Measurements from ENCODE around the gene CADPS. TPM values are rescaled to one million over a fixed set of nuclear protein-coding genes. Genes with fewer than 3 reads are reported as not detected.

Gene CADPS
- total RNA-seq, 1 experiment from 2014 or later, result 7.0 TPM

GRCh38 chr3:62832553-62832952, 42.7 kb downstream of the CADPS start (continued):
- TF ChIP-seq, protein P1, sequence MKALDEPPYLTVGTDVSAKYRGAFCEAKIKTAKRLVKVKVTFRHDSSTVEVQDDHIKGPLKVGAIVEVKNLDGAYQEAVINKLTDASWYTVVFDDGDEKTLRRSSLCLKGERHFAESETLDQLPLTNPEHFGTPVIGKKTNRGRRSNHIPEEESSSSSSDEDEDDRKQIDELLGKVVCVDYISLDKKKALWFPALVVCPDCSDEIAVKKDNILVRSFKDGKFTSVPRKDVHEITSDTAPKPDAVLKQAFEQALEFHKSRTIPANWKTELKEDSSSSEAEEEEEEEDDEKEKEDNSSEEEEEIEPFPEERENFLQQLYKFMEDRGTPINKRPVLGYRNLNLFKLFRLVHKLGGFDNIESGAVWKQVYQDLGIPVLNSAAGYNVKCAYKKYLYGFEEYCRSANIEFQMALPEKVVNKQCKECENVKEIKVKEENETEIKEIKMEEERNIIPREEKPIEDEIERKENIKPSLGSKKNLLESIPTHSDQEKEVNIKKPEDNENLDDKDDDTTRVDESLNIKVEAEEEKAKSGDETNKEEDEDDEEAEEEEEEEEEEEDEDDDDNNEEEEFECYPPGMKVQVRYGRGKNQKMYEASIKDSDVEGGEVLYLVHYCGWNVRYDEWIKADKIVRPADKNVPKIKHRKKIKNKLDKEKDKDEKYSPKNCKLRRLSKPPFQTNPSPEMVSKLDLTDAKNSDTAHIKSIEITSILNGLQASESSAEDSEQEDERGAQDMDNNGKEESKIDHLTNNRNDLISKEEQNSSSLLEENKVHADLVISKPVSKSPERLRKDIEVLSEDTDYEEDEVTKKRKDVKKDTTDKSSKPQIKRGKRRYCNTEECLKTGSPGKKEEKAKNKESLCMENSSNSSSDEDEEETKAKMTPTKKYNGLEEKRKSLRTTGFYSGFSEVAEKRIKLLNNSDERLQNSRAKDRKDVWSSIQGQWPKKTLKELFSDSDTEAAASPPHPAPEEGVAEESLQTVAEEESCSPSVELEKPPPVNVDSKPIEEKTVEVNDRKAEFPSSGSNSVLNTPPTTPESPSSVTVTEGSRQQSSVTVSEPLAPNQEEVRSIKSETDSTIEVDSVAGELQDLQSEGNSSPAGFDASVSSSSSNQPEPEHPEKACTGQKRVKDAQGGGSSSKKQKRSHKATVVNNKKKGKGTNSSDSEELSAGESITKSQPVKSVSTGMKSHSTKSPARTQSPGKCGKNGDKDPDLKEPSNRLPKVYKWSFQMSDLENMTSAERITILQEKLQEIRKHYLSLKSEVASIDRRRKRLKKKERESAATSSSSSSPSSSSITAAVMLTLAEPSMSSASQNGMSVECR (CRISPR knock-in tag; IDR thresholded peaks at IDR 0.05; ENCODE audit: borderline replicate concordance), result no peak
- TF ChIP-seq IRF2 (CRISPR knock-in tag; IDR thresholded peaks at IDR 0.05; ENCODE audit: borderline replicate concordance, low read depth), result no peak
- TF ChIP-seq, protein P2, sequence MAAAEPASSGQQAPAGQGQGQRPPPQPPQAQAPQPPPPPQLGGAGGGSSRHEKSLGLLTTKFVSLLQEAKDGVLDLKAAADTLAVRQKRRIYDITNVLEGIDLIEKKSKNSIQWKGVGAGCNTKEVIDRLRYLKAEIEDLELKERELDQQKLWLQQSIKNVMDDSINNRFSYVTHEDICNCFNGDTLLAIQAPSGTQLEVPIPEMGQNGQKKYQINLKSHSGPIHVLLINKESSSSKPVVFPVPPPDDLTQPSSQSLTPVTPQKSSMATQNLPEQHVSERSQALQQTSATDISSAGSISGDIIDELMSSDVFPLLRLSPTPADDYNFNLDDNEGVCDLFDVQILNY (CRISPR knock-in tag; IDR thresholded peaks at IDR 0.05), result no peak

- H3K36me3 Mint-ChIP-seq, result no peaks in the 10 kb centered on the region
- TF ChIP-seq FOXK1 (CRISPR knock-in tag; IDR thresholded peaks at IDR 0.05) (no peak), RORB (CRISPR knock-in tag; IDR thresholded peaks at IDR 0.05) (no peak), OVOL2 (CRISPR knock-in tag; IDR thresholded peaks at IDR 0.05; ENCODE audit: borderline replicate concordance) (no peak)
- CTCF ChIA-PET, result interaction anchor here (3.2 kb wide), 1 partner anchor 162 kb away, joined by 16 read pairs; no protein-coding TSS in a partner anchor
- no peak overlapping the region for H3K27ac Mint-ChIP-seq
- POLR2A ChIA-PET, result no interaction called here
- no peaks in the 10 kb centered on the region for H3K4me1 Mint-ChIP-seq
- DNase-seq (ENCODE audit: low spot score) (no peak), ATAC-seq (no peak)
- no peak overlapping the region for H3K4me3 Mint-ChIP-seq
- H3K27me3 Mint-ChIP-seq (ENCODE audit: low read depth), result no peaks in the 10 kb centered on the region
- H3K9me3 Mint-ChIP-seq, result no peaks in the 10 kb centered on the region
These were observed 44.4 kb downstream of the CADPS start for GRCh38 chr3:62830727-62831322.

DNA sequence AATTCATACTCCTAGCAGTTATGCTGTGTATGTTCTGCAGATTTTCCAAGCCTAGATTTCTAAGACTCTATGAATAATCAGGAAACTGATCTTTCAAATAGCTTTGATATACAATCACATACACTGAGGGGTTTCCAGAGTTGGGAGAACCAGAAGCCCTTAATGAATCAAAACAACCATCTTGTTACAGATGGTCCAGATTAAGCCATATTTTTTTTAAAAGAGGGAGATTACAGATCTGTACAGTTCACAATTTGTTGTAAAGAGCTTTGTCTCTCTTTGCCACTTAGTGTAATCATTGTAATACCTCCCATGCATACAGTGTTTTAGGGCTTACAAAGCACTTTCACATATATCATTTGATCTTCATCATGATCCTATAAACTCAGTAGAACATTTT, 47.7 kb downstream of the CADPS start:
- no peaks in the 10 kb centered on the region for H3K9me3 Mint-ChIP-seq
- ChIA-PET CTCF (no interaction called here), POLR2A (no interaction called here)
- TF ChIP-seq PRDM15 (CRISPR knock-in tag; IDR thresholded peaks at IDR 0.05) (no peak), FOXP1 (CRISPR knock-in tag; IDR thresholded peaks at IDR 0.05; ENCODE audit: borderline replicate concordance) (no peak), GTF2I (CRISPR knock-in tag; conservative IDR thresholded peaks at IDR 0.05) (no peak), ZNF263 (CRISPR knock-in tag; IDR thresholded peaks at IDR 0.05; ENCODE audit: low read depth) (no peak), ATF1 (CRISPR knock-in tag; IDR thresholded peaks at IDR 0.05) (no peak)
- H3K27me3 Mint-ChIP-seq (ENCODE audit: low read depth), result no peaks in the 10 kb centered on the region
- no peak overlapping the region for H3K27ac Mint-ChIP-seq
- H3K4me3 Mint-ChIP-seq, result no peak overlapping the region
- H3K36me3 Mint-ChIP-seq, result no peaks in the 10 kb centered on the region
- ATAC-seq (no peak), DNase-seq (ENCODE audit: low spot score) (no peak)
- 0 out of 2 replicates have a peak, but pooled peaks cover 3% of the 10 kb centered on the region for H3K4me1 Mint-ChIP-seq
